Smooth muscle cell (in vitro differentiated cells): ENCODE data around the gene METTL3. TPM values are rescaled to one million over a fixed set of nuclear protein-coding genes. Genes with fewer than 3 reads are reported as not detected.

ENCODE experiments used
- DNase-seq: peaks from one replicate; lab custom pipeline; 2025; ENCODE audit not compliant: unreplicated experiment; lab: John Stamatoyannopoulos, UW
- H2AFZ ChIP-seq: fragments of 200-600 bp; sonication (generic); 2 replicates; pipeline ENCODE4 v1.6.0; 2016; ENCODE audit warnings: antibody characterized with exemption, low read depth, mild to moderate bottlenecking
- H3F3A ChIP-seq: fragments of 200-600 bp; sonication (generic); 2 replicates; pipeline ENCODE4 v1.6.0; 2017; ENCODE audit warnings: antibody characterized with exemption, low read depth
- H3K27ac ChIP-seq: fragments of 200-600 bp; sonication (generic); 2 replicates; pipeline ENCODE4 v1.5.1; 2016; ENCODE audit warnings: low read depth, mild to moderate bottlenecking
- H3K27me3 ChIP-seq: fragments of 200-600 bp; sonication (generic); 2 replicates; pipeline ENCODE4 v1.6.1; 2016; ENCODE audit warnings: low read depth, mild to moderate bottlenecking
- H3K36me3 ChIP-seq: fragments of 200-600 bp; sonication (generic); 2 replicates; pipeline ENCODE4 v1.5.1; 2016; ENCODE audit warnings: low read depth
- H3K4me1 ChIP-seq: fragments of 200-600 bp; sonication (generic); 2 replicates; pipeline ENCODE4 v1.5.1; 2016; ENCODE audit warnings: low read depth
- H3K4me2 ChIP-seq: fragments of 200-600 bp; sonication (generic); 2 replicates; pipeline ENCODE4 v1.6.0; 2016; ENCODE audit warnings: mild to moderate bottlenecking
- H3K4me3 ChIP-seq: fragments of 200-600 bp; sonication (generic); 2 replicates; pipeline ENCODE4 v1.5.1; 2016; ENCODE audit warnings: mild to moderate bottlenecking
- H3K79me2 ChIP-seq: fragments of 200-600 bp; sonication (generic); 2 replicates; pipeline ENCODE4 v1.6.0; 2016; ENCODE audit warnings: low read depth, mild to moderate bottlenecking
- H3K9ac ChIP-seq: fragments of 200-600 bp; sonication (generic); 2 replicates; pipeline ENCODE4 v1.6.0; 2016; ENCODE audit warnings: low read depth
- H3K9me3 ChIP-seq: fragments of 200-600 bp; sonication (generic); replicated peaks from 2 replicates; pipeline ENCODE4 v1.5.1; 2016; ENCODE audit warnings: low read depth
- H4K20me1 ChIP-seq: fragments of 200-600 bp; sonication (generic); 2 replicates; pipeline ENCODE4 v1.6.0; 2016; ENCODE audit warnings: low read depth
- WGBS: methylation state at CpG from one replicate; pipeline ENCODE4 v1.1.7; 2016; ENCODE audit warnings: low lambda C conversion rate; 5-methylcytosine and 5-hydroxymethylcytosine counted together
- polyA plus RNA-seq: library from polyadenylated mRNA; unstranded; fragments of >200 nt; fragmentation: Nextera tagmentation; extraction: Ambion mirVana; gene quantifications from 2 replicates; pipeline ENCODE4 v1.2.1, GENCODE V29; 2016
- total RNA-seq: library from RNA; depleted of rRNA; stranded (reverse); fragments of >200 nt; gene quantifications from 2 replicates; pipeline ENCODE4 v1.2.3, GENCODE V29; 2014
- TF ChIP-seq, protein P1 (sequence below): fragments of 200-600 bp; sonication (generic); IDR thresholded peaks from 2 replicates; pipeline ENCODE4 v1.5.1; 2017; ENCODE audit warnings: borderline replicate concordance, mild to moderate bottlenecking, antibody characterized with exemption; ENCODE audit not compliant: insufficient read depth, poor library complexity, severe bottlenecking

Gene METTL3
- total and polyA plus RNA-seq, 2 experiments from 2014 or later = 25.5 to 37.6 TPM

DNA sequence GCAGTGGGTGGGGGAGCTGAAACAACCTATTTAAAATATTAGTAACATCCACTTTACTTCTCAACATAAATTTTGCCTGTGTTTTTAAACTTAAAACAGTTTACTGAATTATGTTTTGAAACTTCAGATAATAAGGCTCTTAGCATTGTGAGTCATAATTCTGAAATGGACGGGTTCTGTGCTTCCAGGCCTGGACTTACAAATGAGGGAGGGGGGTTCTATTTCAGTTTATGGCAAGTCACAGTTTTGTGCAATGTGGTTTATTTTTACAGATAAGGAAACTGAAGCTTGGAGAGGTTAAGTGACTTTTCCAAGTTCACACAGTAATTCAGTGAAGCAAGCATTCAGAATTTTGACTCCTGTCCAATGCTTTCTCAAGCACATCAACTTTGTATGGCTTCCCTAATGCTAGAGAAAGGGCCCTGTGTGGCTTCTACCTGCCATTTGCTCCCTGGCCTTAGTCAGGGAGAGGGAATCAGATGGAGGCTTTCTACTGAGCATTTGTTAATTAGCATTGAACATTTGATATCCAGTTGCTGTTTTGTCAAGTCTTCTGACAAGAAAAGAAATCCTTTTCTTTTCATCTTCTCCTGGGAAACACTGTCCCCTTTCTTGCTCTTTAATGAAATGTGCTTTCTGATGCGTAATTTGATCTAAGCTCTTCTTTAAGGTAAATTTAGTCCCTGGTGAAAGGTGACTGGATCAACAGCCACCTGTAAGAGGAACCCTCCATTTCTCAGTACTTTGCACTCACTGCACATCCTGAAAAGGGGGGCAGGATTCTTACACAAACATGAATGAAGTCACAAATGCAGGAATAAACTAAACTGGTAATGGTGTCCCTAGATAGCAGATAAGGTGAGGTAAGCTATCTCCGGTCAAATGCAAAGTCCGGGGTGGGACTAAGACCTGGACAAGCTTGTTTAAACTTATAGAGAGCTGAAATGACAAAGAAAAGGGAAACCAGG, 17.5 kb upstream of the METTL3 start:
- WGBS = 66% methylated on average over 4 of the region's 4 CpGs
- H3K9me3 ChIP-seq = no peaks in the 10 kb centered on the region
- no peaks in the 10 kb centered on the region for H3K36me3 ChIP-seq
- H3K27ac ChIP-seq = no peak overlapping the region
- H3K4me1 ChIP-seq = peaks cover 34% of the 10 kb centered on the region
- H3K4me3 ChIP-seq = no peak overlapping the region
- no peak overlapping the region for H3K9ac ChIP-seq
- DNase-seq = no peak
- TF ChIP-seq, protein P1, sequence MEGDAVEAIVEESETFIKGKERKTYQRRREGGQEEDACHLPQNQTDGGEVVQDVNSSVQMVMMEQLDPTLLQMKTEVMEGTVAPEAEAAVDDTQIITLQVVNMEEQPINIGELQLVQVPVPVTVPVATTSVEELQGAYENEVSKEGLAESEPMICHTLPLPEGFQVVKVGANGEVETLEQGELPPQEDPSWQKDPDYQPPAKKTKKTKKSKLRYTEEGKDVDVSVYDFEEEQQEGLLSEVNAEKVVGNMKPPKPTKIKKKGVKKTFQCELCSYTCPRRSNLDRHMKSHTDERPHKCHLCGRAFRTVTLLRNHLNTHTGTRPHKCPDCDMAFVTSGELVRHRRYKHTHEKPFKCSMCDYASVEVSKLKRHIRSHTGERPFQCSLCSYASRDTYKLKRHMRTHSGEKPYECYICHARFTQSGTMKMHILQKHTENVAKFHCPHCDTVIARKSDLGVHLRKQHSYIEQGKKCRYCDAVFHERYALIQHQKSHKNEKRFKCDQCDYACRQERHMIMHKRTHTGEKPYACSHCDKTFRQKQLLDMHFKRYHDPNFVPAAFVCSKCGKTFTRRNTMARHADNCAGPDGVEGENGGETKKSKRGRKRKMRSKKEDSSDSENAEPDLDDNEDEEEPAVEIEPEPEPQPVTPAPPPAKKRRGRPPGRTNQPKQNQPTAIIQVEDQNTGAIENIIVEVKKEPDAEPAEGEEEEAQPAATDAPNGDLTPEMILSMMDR = no peak
- H3K79me2 ChIP-seq = no peaks in the 10 kb centered on the region
- no peak overlapping the region for H3K4me2 ChIP-seq
- H4K20me1 ChIP-seq = no peaks in the 10 kb centered on the region
- H3K27me3 ChIP-seq = peaks cover 8% of the 10 kb centered on the region
- no peak overlapping the region for H2AFZ ChIP-seq
- H3F3A ChIP-seq = no peaks in the 10 kb centered on the region

DNA sequence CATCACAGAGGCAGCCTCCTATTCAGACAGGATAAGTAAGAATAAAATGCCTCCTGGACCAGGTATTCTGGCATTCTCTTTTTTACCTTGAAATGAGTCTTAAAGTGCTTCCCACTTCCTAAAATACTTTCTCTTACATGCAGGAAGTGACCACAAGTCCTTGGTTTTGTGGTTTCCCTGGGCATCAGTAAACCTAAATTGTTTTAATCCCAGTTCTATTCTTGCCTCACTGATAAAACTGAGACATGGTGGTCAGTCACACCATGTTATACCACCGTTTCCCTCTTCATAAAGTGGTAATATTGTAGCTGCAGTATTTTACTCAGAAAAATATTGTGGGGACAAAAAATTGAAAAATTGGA, 16.2 kb upstream of the METTL3 start:
- Histone ChIP-seq H2AFZ (no peak overlapping the region), H3K9ac (no peak overlapping the region)
- WGBS = 51% methylated on average over 1 of the region's 1 CpG

DNA sequence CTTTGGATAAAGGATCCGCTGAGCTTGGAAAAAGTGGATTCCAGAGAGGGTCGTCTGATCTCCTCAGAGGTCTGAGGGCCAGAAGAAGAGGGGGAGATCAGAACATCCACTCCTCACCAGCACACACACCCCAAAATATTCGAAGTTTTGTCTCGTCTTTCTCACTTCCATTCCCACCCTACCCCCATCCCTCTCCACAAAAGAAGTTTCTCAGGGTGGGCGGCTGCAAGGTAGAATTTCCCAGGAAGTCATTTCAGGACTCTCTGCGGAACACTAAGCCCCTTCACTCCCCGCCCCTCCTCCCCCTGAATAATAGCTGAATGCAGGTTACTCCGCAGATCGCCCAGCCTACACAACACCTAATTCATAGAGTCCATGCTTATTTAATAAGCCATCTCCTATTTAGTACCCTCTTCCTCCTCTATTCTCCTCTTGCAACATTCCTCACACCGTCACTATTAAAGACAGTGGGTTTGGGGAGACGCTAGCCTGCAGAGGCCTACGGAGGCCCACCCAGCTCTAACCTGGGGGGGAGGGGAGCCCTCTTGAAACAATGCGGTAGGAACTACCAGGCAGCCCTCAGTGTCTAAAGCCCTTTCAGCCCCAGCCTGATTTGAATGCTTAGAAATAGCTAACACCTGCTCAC, 15.7 kb upstream of the METTL3 start:
- 11% methylated on average over 13 of the region's 13 CpGs for WGBS
- Histone ChIP-seq H3K36me3 (no peaks in the 10 kb centered on the region), H3K27ac (no peak overlapping the region), H3K79me2 (no peaks in the 10 kb centered on the region), H2AFZ (peak overlapping the region; percentile 96), H3K4me2 (peak overlapping the region; percentile 98), H3K4me3 (peak overlapping the region; percentile 96), H3K9ac (no peak overlapping the region), H3F3A (no peaks in the 10 kb centered on the region), H3K9me3 (no peaks in the 10 kb centered on the region), H3K4me1 (peaks cover 29% of the 10 kb centered on the region), H3K27me3 (no peaks in the 10 kb centered on the region), H4K20me1 (no peaks in the 10 kb centered on the region)
- TF ChIP-seq, protein P1 = no peak
- DNase-seq = no peak

More for the DNA sequence above, 16.2 kb upstream of the METTL3 start:
- Histone ChIP-seq H3K9me3 (no peaks in the 10 kb centered on the region), H3K27me3 (no peaks in the 10 kb centered on the region), H3K4me2 (no peak overlapping the region), H3K79me2 (no peaks in the 10 kb centered on the region), H3K36me3 (no peaks in the 10 kb centered on the region), H3K27ac (no peak overlapping the region), H4K20me1 (no peaks in the 10 kb centered on the region), H3K4me3 (no peak overlapping the region), H3K4me1 (peaks cover 27% of the 10 kb centered on the region), H3F3A (no peaks in the 10 kb centered on the region)
- TF ChIP-seq, protein P1 = no peak
- DNase-seq = no peak
